Fibroblast of skin of right quadriceps (primary cell): ENCODE results near the gene TNK1.

Source experiments
- DNase-seq: peaks from one replicate; pipeline ENCODE4 v3.0.0-alpha.2; 2013

The TNK1 gene

GRCh38 chr17:7392696-7393612, 12.1 kb downstream of the TNK1 start:
- no peak for DNase-seq

GRCh38 chr17:7393613-7394451, 12.9 kb downstream of the TNK1 start:
- peak; percentile 10 for DNase-seq

GRCh38 chr17:7394452-7395191, 13.7 kb downstream of the TNK1 start, which contains the start of gene PLSCR3:
Gene PLSCR3 (minus strand): TSS chr17:7394525. CDS start chr17:7394110, 415 bp downstream.
- DNase-seq: peak; percentile 81

- DNase-seq: no peak
These were observed 15.3 kb downstream of the TNK1 start for GRCh38 chr17:7396147-7396546.

GRCh38 chr17:7398612-7399011, 17.7 kb downstream of the TNK1 start:
- no peak for DNase-seq

GRCh38 chr17:7403043-7403726, 22.3 kb downstream of the TNK1 start:
- DNase-seq: no peak

GRCh38 chr17:7403727-7403976, 22.8 kb downstream of the TNK1 start:
- DNase-seq: no peak

- DNase-seq: peak; percentile 100
These were observed 23.3 kb downstream of the TNK1 start, which contains the start of gene TMEM256 for GRCh38 chr17:7403977-7404736. Gene TMEM256 (minus strand): TSS chr17:7404097. CDS start chr17:7404084, 13 bp downstream.

GRCh38 chr17:7404737-7405349, 24.0 kb downstream of the TNK1 start:
- no peak for DNase-seq

- no peak for DNase-seq
These were observed 24.7 kb downstream of the TNK1 start for GRCh38 chr17:7405350-7406234.

- no peak for DNase-seq
These were observed 25.4 kb downstream of the TNK1 start for GRCh38 chr17:7406235-7406825.

GRCh38 chr17:7407082-7407481, 26.2 kb downstream of the TNK1 start:
- no peak for DNase-seq

GRCh38 chr17:7407485-7408251, 26.8 kb downstream of the TNK1 start, which contains the start of gene NLGN2:
Gene NLGN2 (plus strand): TSS chr17:7407845. CDS start chr17:7408256, 411 bp downstream.
- no peak for DNase-seq

GRCh38 chr17:7408252-7408727, 27.4 kb downstream of the TNK1 start:
- DNase-seq: no peak

- DNase-seq: no peak
These were observed 28.0 kb downstream of the TNK1 start for GRCh38 chr17:7408863-7409262.

- no peak for DNase-seq
These were observed 28.8 kb downstream of the TNK1 start for GRCh38 chr17:7409716-7410115.

GRCh38 chr17:7410634-7411426, 29.9 kb downstream of the TNK1 start:
- no peak for DNase-seq

GRCh38 chr17:7411427-7411750, 30.5 kb downstream of the TNK1 start:
- DNase-seq: no peak
